NCI-H345 treated with DMSO at 0.1 percent for 48 hours (cell line): ENCODE data around the gene LSP1.
A peak's percentile ranks its signal among the peaks of the same experiment; 100 is the strongest.
"Not testable (repeated sequence)": the region's sequence is repeated elsewhere in the genome, so short reads cannot be mapped to it uniquely, and the experiment has no call there.

Experiments used
- DNase-seq: peaks from one replicate; lab custom pipeline; 2025; ENCODE audit not compliant: unreplicated experiment; lab: John Stamatoyannopoulos, UW

LSP1 gene

DNA sequence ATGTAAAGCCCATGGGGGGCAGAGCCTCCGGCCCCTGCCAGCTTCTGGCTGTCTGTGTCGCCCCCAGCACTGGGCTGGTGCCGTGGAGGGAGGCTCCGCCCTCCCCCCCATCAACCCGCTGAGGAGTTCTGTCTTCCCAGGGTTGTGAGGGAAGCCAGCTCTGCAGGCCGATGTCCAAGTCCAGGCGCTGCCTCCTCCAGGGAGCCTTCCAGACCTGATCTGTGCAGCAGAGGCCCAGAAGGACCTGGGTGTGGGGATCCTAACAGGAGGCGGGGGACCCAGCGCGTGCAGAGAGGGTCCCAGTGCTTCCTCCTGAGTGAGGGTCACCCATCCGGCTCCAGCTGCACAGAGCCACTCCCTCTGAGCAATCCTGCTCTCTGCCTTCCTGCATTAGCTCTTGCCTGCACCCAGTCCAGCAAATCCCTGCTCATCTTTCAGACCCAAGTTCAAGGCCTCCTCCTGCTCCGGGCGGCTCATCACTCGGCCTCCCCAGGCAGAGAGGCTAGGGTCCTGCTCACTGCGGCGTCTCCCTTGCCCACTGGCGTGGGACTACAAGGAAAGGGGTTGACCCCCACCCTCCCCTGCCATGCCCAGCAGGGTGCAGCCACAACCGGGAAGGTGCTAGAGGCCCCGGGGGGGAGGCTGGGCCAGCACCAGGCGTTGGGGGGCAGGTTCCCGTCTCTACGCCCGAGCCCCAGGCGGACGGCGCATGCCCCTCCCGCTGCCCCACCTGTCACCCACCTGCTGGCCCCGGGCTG is 22.4 kb downstream of the LSP1 start:
- DNase-seq: peak; percentile 2

DNA sequence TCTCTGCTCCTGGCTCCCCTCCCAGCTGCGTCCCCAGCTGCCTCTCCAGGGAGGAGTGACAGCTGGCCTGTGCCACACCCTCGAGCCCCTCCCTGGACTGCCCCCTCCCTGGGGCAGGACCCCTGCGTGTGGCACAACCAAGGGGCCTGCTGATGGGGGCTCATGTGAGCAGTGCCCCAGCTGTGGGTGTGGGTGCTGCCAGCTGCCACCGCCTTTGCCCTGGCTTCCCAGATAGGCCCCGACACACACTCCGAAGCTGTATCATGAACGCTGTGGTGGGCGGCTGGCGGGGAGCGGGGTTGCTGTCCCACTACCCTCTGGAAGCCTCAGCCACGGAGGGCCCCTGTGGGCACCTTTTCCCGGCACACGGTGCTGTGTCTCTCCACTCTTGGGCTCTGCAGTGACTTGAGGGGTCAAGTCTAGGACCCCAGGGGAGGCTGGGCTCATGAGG is 23.0 kb downstream of the LSP1 start:
- not testable (repeated sequence) for DNase-seq

- DNase-seq: no peak
Observed at GRCh38 chr11:1876361-1877063, 23.6 kb downstream of the LSP1 start.

DNA sequence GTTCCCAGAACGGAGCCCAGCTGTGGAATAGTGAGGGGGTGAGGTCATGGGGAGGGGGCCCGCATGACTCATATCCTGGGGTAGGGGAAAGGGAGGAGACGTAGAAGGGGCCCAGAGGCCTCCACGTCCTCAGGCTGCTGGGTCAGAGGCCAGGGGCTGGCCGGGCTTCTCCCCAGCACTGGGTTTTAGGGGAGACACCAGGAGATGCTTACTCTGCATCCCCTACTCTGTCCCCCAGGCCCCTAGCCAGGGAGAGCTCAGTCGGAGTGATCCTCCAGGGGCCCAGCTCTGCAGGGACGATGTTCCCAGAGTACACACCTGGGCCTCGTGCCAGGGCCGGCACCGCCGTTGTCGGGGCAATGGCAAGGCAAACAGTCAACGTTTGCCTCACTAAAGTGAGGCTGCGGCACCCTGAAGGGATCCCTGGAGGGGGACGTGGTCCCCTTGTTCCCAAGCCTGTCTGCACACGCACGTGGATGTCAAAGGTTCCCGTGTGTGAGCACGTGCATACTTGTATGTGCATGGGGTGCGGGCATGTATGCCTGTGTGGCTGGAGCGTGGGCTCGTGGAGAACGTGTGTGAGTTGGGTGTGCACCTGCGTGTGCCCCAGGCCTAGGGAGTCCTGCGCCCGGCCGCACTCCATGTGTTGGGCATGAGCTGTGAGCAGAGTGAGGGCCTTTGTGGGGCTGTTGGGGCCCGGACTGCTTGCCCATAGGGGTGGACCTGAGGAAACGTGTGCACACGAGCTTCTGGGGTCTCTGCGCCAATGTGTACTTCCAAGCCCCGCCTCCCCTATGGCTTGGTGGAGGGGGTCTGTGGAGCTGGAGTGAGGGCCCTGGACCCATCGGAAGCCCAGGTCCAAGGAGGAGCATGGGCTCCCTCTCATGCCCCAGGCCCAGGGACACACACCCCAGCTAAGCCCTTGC is 24.6 kb downstream of the LSP1 start:
- peak; percentile 35 for DNase-seq

DNA sequence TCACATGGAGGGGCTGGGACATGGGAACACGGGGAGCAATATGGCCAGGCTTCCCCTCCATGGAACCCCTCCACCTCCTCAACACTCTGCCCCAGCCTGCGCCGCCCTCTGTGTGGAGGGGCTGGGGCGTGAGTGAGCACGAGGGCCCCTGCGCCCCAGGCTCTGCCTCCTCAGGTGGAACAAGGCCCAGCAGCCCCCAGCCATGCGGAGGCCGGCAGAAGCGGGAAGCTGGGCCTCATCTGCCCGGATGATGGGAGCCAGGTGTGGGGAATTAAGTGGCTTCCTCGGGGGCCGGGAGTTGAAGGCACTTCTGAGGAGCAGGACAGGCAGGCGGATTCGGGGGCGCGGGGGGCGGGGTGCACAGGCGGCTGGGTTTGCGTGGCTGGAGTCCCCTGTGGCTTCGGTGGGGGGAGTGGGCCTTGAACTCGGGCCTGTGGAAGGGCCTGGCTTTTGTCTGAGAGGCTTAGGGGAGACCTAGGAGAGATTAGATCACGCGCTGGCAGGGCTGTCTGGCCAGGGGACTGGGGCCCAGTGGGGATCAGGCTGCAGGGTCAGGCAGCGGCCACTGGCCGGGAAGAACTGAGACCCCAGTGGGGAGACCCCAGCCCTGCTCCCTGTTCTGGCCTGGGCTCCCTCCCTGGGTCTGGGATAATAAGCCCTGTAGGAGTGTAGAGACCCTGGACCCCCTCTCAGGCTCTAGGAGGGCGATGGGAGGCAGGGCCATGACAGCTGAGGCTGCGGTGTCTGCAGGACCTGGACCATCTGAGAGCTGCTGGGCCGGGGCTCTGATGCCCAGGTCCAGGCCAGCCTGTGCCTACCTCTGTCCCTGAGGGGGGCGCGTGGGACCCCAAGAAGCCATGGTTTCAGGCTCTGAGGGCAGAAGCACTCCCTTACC is 25.5 kb downstream of the LSP1 start:
- no peak for DNase-seq

DNA sequence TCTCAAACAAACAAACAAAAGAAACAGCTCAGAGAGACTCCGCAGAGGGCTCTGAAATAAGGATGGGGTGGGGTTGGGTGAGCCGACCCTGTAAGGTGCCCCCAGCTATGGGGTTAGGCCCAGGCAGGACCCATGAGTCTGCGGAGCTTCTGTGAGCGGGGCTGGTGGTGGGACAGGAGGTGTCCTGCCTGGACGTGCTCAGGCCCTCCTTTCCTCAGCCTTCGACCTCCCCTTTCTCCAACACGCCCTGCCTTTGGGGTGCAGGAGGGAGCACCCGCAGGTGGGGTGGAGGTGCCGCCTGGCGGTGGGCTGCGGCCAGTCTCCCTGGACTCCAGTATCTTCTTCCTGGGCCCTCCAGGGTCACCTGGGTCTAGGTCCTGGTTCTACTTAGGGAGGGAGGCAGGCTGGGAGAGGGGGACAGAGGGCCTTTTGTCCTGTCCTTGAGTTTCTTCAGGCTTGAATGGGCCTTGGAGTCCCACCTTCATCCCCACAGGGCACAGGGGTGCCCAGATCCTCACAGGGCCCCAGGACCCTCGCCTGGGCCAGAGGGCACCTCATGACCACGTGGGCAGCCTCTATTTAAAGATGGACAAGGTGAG is 26.6 kb downstream of the LSP1 start:
- no peak for DNase-seq

- no peak for DNase-seq
Observed at GRCh38 chr11:1879941-1880720, 27.2 kb downstream of the LSP1 start.

DNA sequence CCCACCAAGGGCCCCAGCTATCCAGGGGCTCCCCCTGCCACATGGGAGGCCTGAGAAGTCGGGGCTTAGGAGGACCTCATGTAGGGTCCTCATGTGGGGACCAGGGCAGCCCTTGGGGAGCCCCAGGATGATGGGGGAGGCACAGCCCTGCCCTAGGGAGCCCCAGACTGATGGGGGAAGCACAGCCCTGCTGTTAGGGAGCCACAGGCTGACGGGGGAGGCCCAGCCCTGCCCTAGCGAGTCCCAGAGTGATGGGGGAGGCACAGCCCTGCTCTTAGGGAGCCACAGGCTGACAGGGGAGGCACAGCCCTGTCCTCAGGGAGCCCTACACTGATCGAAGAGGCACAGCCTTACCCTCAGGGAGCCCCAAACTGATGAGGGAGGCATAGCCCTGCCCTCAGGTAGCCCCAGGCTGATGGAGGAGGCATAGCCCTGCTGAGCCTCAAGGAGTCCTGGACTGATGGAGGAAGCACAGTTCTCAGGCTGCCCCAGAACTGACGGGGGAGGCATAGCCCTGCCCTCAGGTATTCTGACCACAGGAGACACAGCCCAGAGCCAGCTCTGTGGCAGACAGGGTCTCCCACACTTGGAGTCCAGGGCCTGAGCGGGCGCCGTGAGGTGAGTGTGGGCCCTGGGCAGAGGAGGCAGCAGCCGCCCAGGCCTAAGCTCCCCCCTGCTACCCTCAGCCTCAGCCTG is 28.0 kb downstream of the LSP1 start:
- DNase-seq: no peak

GRCh38 chr11:1881442-1882264 is 28.8 kb downstream of the LSP1 start:
- DNase-seq: no peak

GRCh38 chr11:1882265-1883238 is 29.7 kb downstream of the LSP1 start:
- peak; percentile 52 for DNase-seq

DNA sequence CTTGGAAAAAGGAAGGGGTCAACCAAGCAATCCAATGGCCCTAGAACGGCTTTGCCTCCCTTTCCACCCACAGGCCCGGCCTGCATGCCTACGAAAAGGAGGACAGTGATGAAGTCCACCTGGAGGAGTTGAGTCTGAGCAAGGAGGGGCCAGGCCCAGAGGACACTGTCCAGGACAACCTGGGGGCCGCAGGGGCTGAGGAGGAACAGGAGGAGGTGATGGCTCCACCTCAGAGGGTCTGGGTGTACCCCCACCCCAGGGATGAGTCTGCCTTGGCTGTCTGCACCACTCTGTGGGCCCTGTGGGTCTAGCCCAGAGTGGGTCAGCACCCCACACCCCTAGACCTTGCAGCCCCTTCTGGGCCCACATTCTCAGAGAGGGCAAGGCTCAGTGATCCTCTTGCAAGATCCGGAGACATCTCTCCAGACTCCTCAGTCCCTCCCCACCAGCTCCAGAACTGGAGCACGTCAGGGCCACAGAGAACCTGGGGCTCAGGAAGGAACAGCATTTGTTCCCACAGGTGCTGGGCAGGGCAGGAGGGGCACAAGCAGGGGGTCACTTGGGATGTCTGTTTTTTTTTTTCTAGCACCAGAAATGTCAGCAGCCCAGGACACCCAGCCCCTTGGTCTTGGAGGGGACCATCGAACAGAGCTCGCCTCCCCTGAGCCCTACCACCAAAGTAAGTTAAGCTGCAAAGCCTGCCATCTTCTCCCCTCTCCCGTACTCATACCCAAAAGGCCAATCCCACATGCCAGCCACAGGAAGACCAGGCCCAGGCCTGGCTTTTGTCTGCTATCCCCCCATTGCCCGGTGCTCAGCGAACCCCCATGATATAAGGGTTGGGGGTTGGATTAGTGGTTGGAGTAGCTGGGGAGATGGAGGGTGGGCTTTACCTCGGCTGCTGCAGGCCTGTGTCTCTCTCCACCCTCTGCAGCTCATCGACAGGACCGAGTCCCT is 30.7 kb downstream of the LSP1 start:
- no peak for DNase-seq

- DNase-seq: no peak
Observed at GRCh38 chr11:1884303-1884700, 31.4 kb downstream of the LSP1 start.

DNA sequence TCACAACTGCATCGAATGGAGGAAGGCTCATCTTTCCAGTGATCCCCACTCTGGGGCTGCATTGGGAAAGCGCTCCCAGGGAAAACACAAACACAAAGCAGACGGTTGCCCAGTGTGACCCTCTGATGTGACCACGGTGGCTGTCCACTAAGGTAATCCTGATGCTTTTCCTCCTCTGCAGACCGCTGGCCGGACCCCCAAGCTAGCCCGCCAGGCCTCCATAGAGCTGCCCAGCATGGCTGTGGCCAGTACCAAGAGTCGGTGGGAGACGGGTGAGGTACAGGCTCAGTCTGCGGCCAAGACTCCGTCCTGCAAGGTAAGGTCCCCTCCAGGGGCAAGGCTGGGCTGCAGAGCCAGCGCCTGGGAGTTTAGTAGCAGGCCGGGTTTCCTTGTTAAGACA is 33.7 kb downstream of the LSP1 start:
- not testable (repeated sequence) for DNase-seq

- no peak for DNase-seq
Observed at GRCh38 chr11:1887451-1888346, 34.8 kb downstream of the LSP1 start.
